WTC11 (cell line): Measurements from ENCODE around the gene ADPGK. TPM values are rescaled to one million over a fixed set of nuclear protein-coding genes. Genes with fewer than 3 reads are reported as not detected.

Experiments
- ATAC-seq: fragments of 200-7000 bp; cut with Tn5 transposase; 2 replicates; pipeline ENCODE4 v1.10.0; 2021; ENCODE audit warnings: mild to moderate bottlenecking, moderate library complexity
- CTCF ChIA-PET: fragments of 300-600 bp; sonication (Branson Sonifier 250); formaldehyde crosslinking; loops from one replicate; lab custom pipeline; 2021; ENCODE audit warnings: antibody characterized with exemption; lab: Charles Lee
- POLR2A ChIA-PET: fragments of 350-600 bp; sonication (Branson Sonifier 250); formaldehyde crosslinking; loops from one replicate; lab custom pipeline; 2021; ENCODE audit warnings: antibody characterized with exemption; lab: Charles Lee
- DNase-seq: peaks from one replicate; pipeline ENCODE4 v3.0.0; 2021; ENCODE audit warnings: low spot score
- H3K27ac Mint-ChIP-seq: 2 replicates; pipeline ENCODE4 v1.8.0; 2021; ENCODE audit warnings: mixed read lengths
- H3K27me3 Mint-ChIP-seq: 2 replicates; pipeline ENCODE4 v1.8.0; 2021; ENCODE audit warnings: low read depth, mild to moderate bottlenecking, moderate library complexity, mixed read lengths
- H3K36me3 Mint-ChIP-seq: 2 replicates; pipeline ENCODE4 v1.8.0; 2021; ENCODE audit warnings: mixed read lengths
- H3K4me1 Mint-ChIP-seq: 2 replicates; pipeline ENCODE4 v1.8.0; 2022; ENCODE audit warnings: mixed read lengths
- H3K4me3 Mint-ChIP-seq: 2 replicates; pipeline ENCODE4 v1.8.0; 2021; ENCODE audit warnings: mild to moderate bottlenecking, moderate library complexity, mixed read lengths
- H3K9me3 Mint-ChIP-seq: 2 replicates; pipeline ENCODE4 v1.8.0; 2021; ENCODE audit warnings: mixed read lengths
- CBFB ChIP-seq: sonication (generic); formaldehyde crosslinking; IDR thresholded peaks from 2 replicates; pipeline ENCODE4 v1.8.1; 2022; ENCODE audit warnings: mild to moderate bottlenecking, low read depth, missing genetic modification reagents
- CTCF ChIP-seq: fragments of 200-600 bp; IDR thresholded peaks from 2 replicates; pipeline ENCODE4 v1.8.0; 2022; ENCODE audit warnings: antibody characterized with exemption
- IRF2 ChIP-seq: sonication (generic); formaldehyde crosslinking; IDR thresholded peaks from 2 replicates; pipeline ENCODE4 v1.8.0; 2022; ENCODE audit warnings: low read depth, missing genetic modification reagents, borderline replicate concordance
- JUN ChIP-seq: sonication (generic); formaldehyde crosslinking; IDR thresholded peaks from 2 replicates; pipeline ENCODE4 v1.8.0; 2023; ENCODE audit warnings: mild to moderate bottlenecking, missing genetic modification reagents
- MLX ChIP-seq: sonication (generic); formaldehyde crosslinking; IDR thresholded peaks from 2 replicates; pipeline ENCODE4 v1.8.1; 2023; ENCODE audit warnings: mild to moderate bottlenecking, missing genetic modification reagents, moderate library complexity
- NFATC4 ChIP-seq: fragments of 250-450 bp; sonication (Bioruptor Pico); IDR thresholded peaks from 2 replicates; pipeline ENCODE4 v1.9.0; 2021; ENCODE audit warnings: mild to moderate bottlenecking
- NFYB ChIP-seq: sonication (generic); formaldehyde crosslinking; conservative IDR thresholded peaks from 2 replicates; pipeline ENCODE4 v1.8.0; 2022; ENCODE audit warnings: low read depth, missing genetic modification reagents
- NR3C1 ChIP-seq: sonication (generic); formaldehyde crosslinking; conservative IDR thresholded peaks from 2 replicates; pipeline ENCODE4 v1.8.1; 2023; ENCODE audit warnings: low read depth, mild to moderate bottlenecking, missing genetic modification reagents
- PRRX2 ChIP-seq: fragments of 250-450 bp; sonication (Bioruptor Pico); IDR thresholded peaks from 2 replicates; pipeline ENCODE4 v1.8.0; 2021; ENCODE audit warnings: mild to moderate bottlenecking
- TEAD4 ChIP-seq: sonication (generic); formaldehyde crosslinking; IDR thresholded peaks from 2 replicates; pipeline ENCODE4 v1.8.0; 2022; ENCODE audit warnings: mild to moderate bottlenecking, missing genetic modification reagents
- TP53 ChIP-seq: sonication (generic); formaldehyde crosslinking; IDR thresholded peaks from 2 replicates; pipeline ENCODE4 v1.8.1; 2023; ENCODE audit warnings: mild to moderate bottlenecking, missing genetic modification reagents
- USF1 ChIP-seq: sonication (generic); formaldehyde crosslinking; IDR thresholded peaks from 2 replicates; pipeline ENCODE4 v1.8.0; 2022; ENCODE audit warnings: mild to moderate bottlenecking, missing genetic modification reagents
- ZBTB43 ChIP-seq: sonication (generic); formaldehyde crosslinking; IDR thresholded peaks from 2 replicates; pipeline ENCODE4 v1.8.1; 2023; ENCODE audit warnings: mild to moderate bottlenecking, missing genetic modification reagents
- ZNF423 ChIP-seq: fragments of 250-450 bp; sonication (Bioruptor Pico); IDR thresholded peaks from 2 replicates; pipeline ENCODE4 v2.1.2; 2022; ENCODE audit warnings: mild to moderate bottlenecking, moderate library complexity
- ZNF425 ChIP-seq: fragments of 250-450 bp; sonication (Bioruptor Pico); conservative IDR thresholded peaks from 2 replicates; pipeline ENCODE4 v1.9.0; 2021; ENCODE audit warnings: mild to moderate bottlenecking
- total RNA-seq: library from RNA; stranded (reverse); gene quantifications from 3 replicates; pipeline ENCODE4 v1.2.3, GENCODE V29; 2021
- TF ChIP-seq, protein P1 (sequence below): sonication (generic); formaldehyde crosslinking; IDR thresholded peaks from 2 replicates; pipeline ENCODE4 v1.8.1; 2023; ENCODE audit warnings: mild to moderate bottlenecking, moderate library complexity, missing genetic modification reagents
- TF ChIP-seq, protein P2 (sequence below): sonication (generic); formaldehyde crosslinking; IDR thresholded peaks from 2 replicates; pipeline ENCODE4 v1.8.0; 2022; ENCODE audit warnings: mild to moderate bottlenecking, missing genetic modification reagents

The ADPGK gene
- total RNA-seq, 1 experiment from 2014 or later, result 37.9 TPM

- TF ChIP-seq, protein P1, sequence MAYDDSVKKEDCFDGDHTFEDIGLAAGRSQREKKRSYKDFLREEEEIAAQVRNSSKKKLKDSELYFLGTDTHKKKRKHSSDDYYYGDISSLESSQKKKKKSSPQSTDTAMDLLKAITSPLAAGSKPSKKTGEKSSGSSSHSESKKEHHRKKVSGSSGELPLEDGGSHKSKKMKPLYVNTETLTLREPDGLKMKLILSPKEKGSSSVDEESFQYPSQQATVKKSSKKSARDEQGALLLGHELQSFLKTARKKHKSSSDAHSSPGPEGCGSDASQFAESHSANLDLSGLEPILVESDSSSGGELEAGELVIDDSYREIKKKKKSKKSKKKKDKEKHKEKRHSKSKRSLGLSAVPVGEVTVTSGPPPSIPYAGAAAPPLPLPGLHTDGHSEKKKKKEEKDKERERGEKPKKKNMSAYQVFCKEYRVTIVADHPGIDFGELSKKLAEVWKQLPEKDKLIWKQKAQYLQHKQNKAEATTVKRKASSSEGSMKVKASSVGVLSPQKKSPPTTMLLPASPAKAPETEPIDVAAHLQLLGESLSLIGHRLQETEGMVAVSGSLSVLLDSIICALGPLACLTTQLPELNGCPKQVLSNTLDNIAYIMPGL, result no peak
Measured at GRCh38 chr15:72764656-72765055, 18.9 kb downstream of the ADPGK start (continued).

DNA sequence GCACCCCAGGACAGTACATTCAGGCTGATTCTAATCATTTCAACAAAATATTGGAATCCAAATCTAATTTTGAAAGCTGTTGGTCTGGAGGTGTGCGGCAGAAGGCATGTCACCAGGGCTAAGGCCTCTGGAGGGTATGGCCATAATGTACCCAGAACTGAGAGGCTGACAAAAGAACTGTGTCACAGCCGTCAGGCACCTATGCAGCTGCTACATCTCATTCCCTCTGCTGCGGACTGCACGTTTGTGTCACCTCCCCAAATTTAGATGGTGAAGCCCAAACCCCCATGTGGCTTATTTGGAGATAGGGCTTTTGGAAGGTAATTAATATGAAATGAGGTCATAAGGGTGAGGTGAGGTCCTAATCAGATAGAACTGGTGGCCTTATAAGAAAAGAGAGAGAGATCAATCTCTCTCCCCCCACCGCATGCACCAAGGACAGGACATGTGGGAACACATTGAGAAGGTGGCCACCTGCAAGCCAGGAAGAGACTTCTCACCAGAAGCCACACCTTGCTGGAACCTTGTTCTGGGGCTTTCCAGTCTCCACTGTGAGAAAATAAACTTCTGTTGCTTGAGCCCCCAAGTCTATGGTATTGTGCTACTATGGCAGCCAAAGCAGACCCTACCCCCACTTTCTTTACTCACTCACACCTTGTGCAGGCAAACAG, 22.8 kb downstream of the ADPGK start:
- no peak overlapping the region for H3K4me3 Mint-ChIP-seq
- no peak for ATAC-seq
- CTCF ChIA-PET, result no interaction called here
- H3K36me3 Mint-ChIP-seq, result peaks cover 63% of the 10 kb centered on the region
- TF ChIP-seq CBFB (no peak), CTCF (no peak), TEAD4 (CRISPR knock-in tag) (no peak), NFATC4 (CRISPR knock-in tag) (no peak), NFYB (CRISPR knock-in tag) (no peak), ZBTB43 (CRISPR knock-in tag) (no peak), IRF2 (CRISPR knock-in tag) (no peak), PRRX2 (no peak)
- TF ChIP-seq, protein P1, result no peak
- TF ChIP-seq, protein P2, sequence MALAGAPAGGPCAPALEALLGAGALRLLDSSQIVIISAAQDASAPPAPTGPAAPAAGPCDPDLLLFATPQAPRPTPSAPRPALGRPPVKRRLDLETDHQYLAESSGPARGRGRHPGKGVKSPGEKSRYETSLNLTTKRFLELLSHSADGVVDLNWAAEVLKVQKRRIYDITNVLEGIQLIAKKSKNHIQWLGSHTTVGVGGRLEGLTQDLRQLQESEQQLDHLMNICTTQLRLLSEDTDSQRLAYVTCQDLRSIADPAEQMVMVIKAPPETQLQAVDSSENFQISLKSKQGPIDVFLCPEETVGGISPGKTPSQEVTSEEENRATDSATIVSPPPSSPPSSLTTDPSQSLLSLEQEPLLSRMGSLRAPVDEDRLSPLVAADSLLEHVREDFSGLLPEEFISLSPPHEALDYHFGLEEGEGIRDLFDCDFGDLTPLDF (CRISPR knock-in tag), result no peak
- no peak for DNase-seq
- no peak overlapping the region for H3K27ac Mint-ChIP-seq
- no peaks in the 10 kb centered on the region for H3K27me3 Mint-ChIP-seq
- H3K9me3 Mint-ChIP-seq, result peaks cover 4% of the 10 kb centered on the region; the same call in 1 of the 2 replicates
- POLR2A ChIA-PET, result no interaction called here
- H3K4me1 Mint-ChIP-seq, result no peaks in the 10 kb centered on the region

GRCh38 chr15:72758182-72758581, 25.4 kb downstream of the ADPGK start:
- ATAC-seq, result no peak

More at GRCh38 chr15:72758182-72758581, 25.4 kb downstream of the ADPGK start:
- Mint-ChIP-seq H3K4me1 (no peaks in the 10 kb centered on the region), H3K36me3 (peaks cover 70% of the 10 kb centered on the region), H3K27me3 (no peaks in the 10 kb centered on the region), H3K9me3 (no peaks in the 10 kb centered on the region), H3K4me3 (no peak overlapping the region), H3K27ac (no peak overlapping the region)
- ChIA-PET CTCF (no interaction called here), POLR2A (no interaction called here)
- DNase-seq, result no peak
- TF ChIP-seq NR3C1 (CRISPR knock-in tag) (no peak), ZNF425 (CRISPR knock-in tag) (no peak), USF1 (no peak), ZNF423 (CRISPR knock-in tag) (no peak), MLX (CRISPR knock-in tag) (no peak), TP53 (CRISPR knock-in tag) (no peak), JUN (no peak)
- TF ChIP-seq, protein P1, result no peak
- TF ChIP-seq, all 79 proteins: peak for 0
